ENCODE results near the gene SLC25A3.

DNA sequence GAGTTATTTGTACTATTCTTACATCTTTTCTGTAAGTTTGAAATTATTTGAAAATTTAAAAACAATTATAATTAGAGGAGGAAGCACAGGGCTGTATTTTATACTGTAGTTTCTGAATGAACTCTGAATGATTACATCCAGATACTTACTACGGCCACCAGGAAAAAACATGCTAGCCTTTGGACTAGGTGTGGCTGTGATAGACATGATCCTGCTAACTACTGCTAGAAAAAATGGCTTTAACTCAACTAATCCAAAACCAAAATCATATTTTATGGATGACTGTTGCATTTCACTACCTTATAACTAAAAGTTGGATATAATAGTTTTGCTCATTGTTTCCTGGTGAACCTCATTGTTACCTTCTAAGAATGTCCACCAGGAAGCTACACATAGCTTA, 15.1 kb upstream of the SLC25A3 start:
- TF ChIP-seq CTCF (IDR thresholded peaks at IDR 0.05) (no peak), POLR2A (IDR thresholded peaks at IDR 0.05) (no peak), POLR2AphosphoS5 (IDR thresholded peaks at IDR 0.05; ENCODE audit: insufficient read depth in 1 of 2, low read depth in 1 of 2) (no peak)
